GM12878 (cell line): ENCODE results near the gene SGMS1. TPM values are rescaled to one million over a fixed set of nuclear protein-coding genes. Genes with fewer than 3 reads are reported as not detected.

Source experiments
- ATF2 ChIP-seq: IDR thresholded peaks from 2 replicates; pipeline ENCODE4 v1.6.1; 2012; ENCODE audit warnings: low read length, inconsistent platforms
- BMI1 ChIP-seq: fragments of 450-650 bp; IDR thresholded peaks from 2 replicates; pipeline ENCODE4 v1.6.1; 2016; ENCODE audit warnings: mild to moderate bottlenecking, moderate library complexity, borderline replicate concordance
- CEBPB ChIP-seq, 2 experiments: fragments of 150-350 bp in 1 of 2; IDR thresholded peaks; 2 replicates each; pipeline ENCODE4 v1.6.1; 2012 to 2014; ENCODE audit warnings: low read depth in 2 of 2, low read length in 2 of 2, borderline replicate concordance in 1 of 2, inconsistent platforms in 1 of 2
- CEBPZ ChIP-seq: fragments of 150-350 bp; IDR thresholded peaks from 2 replicates; pipeline ENCODE4 v1.6.1; 2016; ENCODE audit warnings: low read depth, low read length
- EGR1 ChIP-seq, 2 experiments: IDR thresholded peaks; 1 replicate in 1 of 2; 2 replicates in 1 of 2; pipeline ENCODE4 v1.6.1; 2011 to 2012; ENCODE audit warnings: low read depth in 2 of 2, low read length in 2 of 2, borderline replicate concordance in 1 of 2, mild to moderate bottlenecking in 1 of 2, moderate library complexity in 1 of 2
- EZH2 ChIP-seq: IDR thresholded peaks from 2 replicates; pipeline ENCODE4 v1.6.1; 2012; ENCODE audit warnings: low read depth, mild to moderate bottlenecking, control low read depth, inconsistent platforms, low read length, borderline replicate concordance; ENCODE audit not compliant: control insufficient read depth
- FOXM1 ChIP-seq: IDR thresholded peaks from 2 replicates; pipeline ENCODE4 v1.6.1; 2012; ENCODE audit warnings: low read depth, mild to moderate bottlenecking, inconsistent platforms, low read length, moderate library complexity
- HDAC6 ChIP-seq: fragments of 200-600 bp; sonication (generic); IDR thresholded peaks from one replicate; pipeline ENCODE4 v1.8.0; 2017; ENCODE audit warnings: antibody characterized with exemption; ENCODE audit not compliant: unreplicated experiment
- HSF1 ChIP-seq: fragments of 150-350 bp; IDR thresholded peaks from 2 replicates; pipeline ENCODE4 v1.6.1; 2014; ENCODE audit warnings: mild to moderate bottlenecking, low read depth, low read length
- IKZF1 ChIP-seq: fragments of 450-650 bp; conservative IDR thresholded peaks from 2 replicates; pipeline ENCODE4 v1.6.1; 2017; ENCODE audit warnings: antibody characterized with exemption, mild to moderate bottlenecking
- IKZF2 ChIP-seq, 2 experiments: fragments of 450-650 bp; IDR thresholded peaks; 2 replicates each; pipeline ENCODE4 v1.6.1; 2017; ENCODE audit warnings: mild to moderate bottlenecking in 2 of 2, moderate library complexity in 2 of 2
- MTA3 ChIP-seq: IDR thresholded peaks from 2 replicates; pipeline ENCODE4 v1.6.1; 2012; ENCODE audit warnings: low read length, inconsistent platforms, borderline replicate concordance
- NR2C2 ChIP-seq: IDR thresholded peaks from 2 replicates; pipeline ENCODE4 v1.6.1; 2011; ENCODE audit warnings: borderline replicate concordance, low read depth; ENCODE audit not compliant: control insufficient read depth, insufficient read length
- RBBP5 ChIP-seq: fragments of 200-600 bp; sonication (generic); conservative IDR thresholded peaks from 2 replicates; pipeline ENCODE4 v1.6.1; 2016
- SIX5 ChIP-seq: IDR thresholded peaks from 2 replicates; pipeline ENCODE4 v1.6.1; 2011; ENCODE audit warnings: mild to moderate bottlenecking, low read depth, low read length, moderate library complexity; ENCODE audit not compliant: severe bottlenecking
- SPI1 ChIP-seq: IDR thresholded peaks from 2 replicates; pipeline ENCODE4 v1.6.1; 2011; ENCODE audit warnings: low read depth, mild to moderate bottlenecking, low read length, moderate library complexity, borderline replicate concordance; ENCODE audit not compliant: insufficient read depth
- STAT1 ChIP-seq: fragments of 450-650 bp; conservative IDR thresholded peaks from 2 replicates; pipeline ENCODE4 v1.6.1; 2014; ENCODE audit warnings: antibody characterized with exemption, mild to moderate bottlenecking
- TCF3 ChIP-seq: IDR thresholded peaks from 2 replicates; pipeline ENCODE4 v1.6.1; 2012; ENCODE audit warnings: low read depth, mild to moderate bottlenecking, low read length, borderline replicate concordance; ENCODE audit not compliant: insufficient read depth
- ZBED1 ChIP-seq: IDR thresholded peaks from 2 replicates; pipeline ENCODE4 v1.6.1; 2016; ENCODE audit warnings: borderline replicate concordance
- ZBTB11 ChIP-seq: fragments of 450-650 bp; formaldehyde crosslinking; IDR thresholded peaks from 2 replicates; pipeline ENCODE4 v1.5.0; 2022; ENCODE audit warnings: mild to moderate bottlenecking, missing genetic modification characterization
- ZSCAN29 ChIP-seq: fragments of 450-650 bp; IDR thresholded peaks from 2 replicates; pipeline ENCODE4 v1.6.1; 2017; ENCODE audit warnings: mild to moderate bottlenecking, moderate library complexity
- polyA plus RNA-seq, 11 experiments: library from polyadenylated mRNA; depleted of rRNA in 4 of 11; unstranded in 6 of 11; stranded (reverse) in 5 of 11; fragments of >200 nt; fragmentation: Nextera tagmentation in 4 of 11; fragmentation: Illumina TruSeq in 1 of 11; extraction: Ambion mirVana in 4 of 11; extraction: Trizol in 1 of 11; gene quantifications; 1 replicate in 1 of 11; 2 replicates in 10 of 11; pipeline versions ENCODE4 v1.2.1 to v1.2.3, GENCODE V29; 2011 to 2016; ENCODE audit warnings: inconsistent platforms in 2 of 11, missing spikeins in 2 of 11, low read depth in 1 of 11
- total RNA-seq, 4 experiments: library from RNA; depleted of rRNA in 3 of 4; stranded (reverse); fragments of >200 nt in 3 of 4; fragmentation: Illumina TruSeq in 1 of 4; extraction: Trizol in 1 of 4; gene quantifications; 2 replicates each; pipeline versions ENCODE4 v1.2.1 to v1.2.3, GENCODE V29; 2013 to 2021

The SGMS1 gene
- total and polyA plus RNA-seq, 10 of the 15 experiments (the other 5 are each of a cell fraction or from before 2014, with no cell fraction given) = 1.4 to 14.5 (median 4.9) TPM

- TF ChIP-seq EGR1 (IDR thresholded peaks at IDR 0.05; ENCODE audit: borderline replicate concordance in 1 of 2, low read depth in 2 of 2, low read length in 2 of 2) (peak in 1 of 2 experiments; percentile 83; a peak in 2 of 3 replicates), CEBPZ (no peak), RBBP5 (no peak), IKZF2 (IDR thresholded peaks at IDR 0.05) (peak in 1 of 2 experiments; percentile 24; a peak in 2 of 4 replicates), CEBPB (IDR thresholded peaks at IDR 0.05; ENCODE audit: borderline replicate concordance in 1 of 2, low read depth in 2 of 2, low read length in 2 of 2) (no peak), SPI1 (no peak), SIX5 (no peak), ZBED1 (no peak), ZSCAN29 (peak; percentile 88), HSF1 (no peak), STAT1 (no peak), FOXM1 (no peak; the same call in 1 of the 2 replicates), MTA3 (no peak), BMI1 (0 out of 2 replicates have a peak, but pooled peaks have one; percentile 13), EZH2 (no peak), ZBTB11 (CRISPR knock-in tag) (no peak; the same call in 1 of the 2 replicates), TCF3 (0 out of 2 replicates have a peak, but pooled peaks have one; percentile 20), ATF2 (no peak), HDAC6 (no peak), NR2C2 (no peak), IKZF1 (peak; percentile 87; the same call in 1 of the 2 replicates)
Observed at GRCh38 chr10:50624413-50624865, 683 bp upstream of the SGMS1 start (continued).
